SU-DHL-6 (cell line): Measurements from ENCODE around the gene TTLL8.

Experiments
- EZH2phosphoT487 ChIP-seq: fragments of 200-600 bp; sonication (generic), shearing (Covaris generic); conservative IDR thresholded peaks from 2 replicates; pipeline ENCODE4 v1.6.1; 2018; ENCODE audit warnings: mild to moderate bottlenecking, antibody characterized with exemption, low read length, moderate library complexity, mixed read lengths
- TF ChIP-seq, protein P1 (sequence below): fragments of 200-600 bp; sonication (generic); IDR thresholded peaks from one replicate; pipeline ENCODE4 v1.5.1; 2017; ENCODE audit warnings: antibody characterized with exemption, mild to moderate bottlenecking, low read length, moderate library complexity; ENCODE audit not compliant: insufficient read depth, poor library complexity, severe bottlenecking

- TF ChIP-seq, protein P1, sequence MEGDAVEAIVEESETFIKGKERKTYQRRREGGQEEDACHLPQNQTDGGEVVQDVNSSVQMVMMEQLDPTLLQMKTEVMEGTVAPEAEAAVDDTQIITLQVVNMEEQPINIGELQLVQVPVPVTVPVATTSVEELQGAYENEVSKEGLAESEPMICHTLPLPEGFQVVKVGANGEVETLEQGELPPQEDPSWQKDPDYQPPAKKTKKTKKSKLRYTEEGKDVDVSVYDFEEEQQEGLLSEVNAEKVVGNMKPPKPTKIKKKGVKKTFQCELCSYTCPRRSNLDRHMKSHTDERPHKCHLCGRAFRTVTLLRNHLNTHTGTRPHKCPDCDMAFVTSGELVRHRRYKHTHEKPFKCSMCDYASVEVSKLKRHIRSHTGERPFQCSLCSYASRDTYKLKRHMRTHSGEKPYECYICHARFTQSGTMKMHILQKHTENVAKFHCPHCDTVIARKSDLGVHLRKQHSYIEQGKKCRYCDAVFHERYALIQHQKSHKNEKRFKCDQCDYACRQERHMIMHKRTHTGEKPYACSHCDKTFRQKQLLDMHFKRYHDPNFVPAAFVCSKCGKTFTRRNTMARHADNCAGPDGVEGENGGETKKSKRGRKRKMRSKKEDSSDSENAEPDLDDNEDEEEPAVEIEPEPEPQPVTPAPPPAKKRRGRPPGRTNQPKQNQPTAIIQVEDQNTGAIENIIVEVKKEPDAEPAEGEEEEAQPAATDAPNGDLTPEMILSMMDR, result no peak
- no peak for TF ChIP-seq EZH2phosphoT487
Measured at GRCh38 chr22:50060441-50061140, 2.5 kb upstream of the TTLL8 start.
